Measurements from ENCODE around the gene PLD4. TPM values are rescaled to one million over a fixed set of nuclear protein-coding genes. Genes with fewer than 3 reads are reported as not detected.

Gene PLD4
- total and polyA plus RNA-seq, 2 experiments from 2014 or later = not detected

DNA sequence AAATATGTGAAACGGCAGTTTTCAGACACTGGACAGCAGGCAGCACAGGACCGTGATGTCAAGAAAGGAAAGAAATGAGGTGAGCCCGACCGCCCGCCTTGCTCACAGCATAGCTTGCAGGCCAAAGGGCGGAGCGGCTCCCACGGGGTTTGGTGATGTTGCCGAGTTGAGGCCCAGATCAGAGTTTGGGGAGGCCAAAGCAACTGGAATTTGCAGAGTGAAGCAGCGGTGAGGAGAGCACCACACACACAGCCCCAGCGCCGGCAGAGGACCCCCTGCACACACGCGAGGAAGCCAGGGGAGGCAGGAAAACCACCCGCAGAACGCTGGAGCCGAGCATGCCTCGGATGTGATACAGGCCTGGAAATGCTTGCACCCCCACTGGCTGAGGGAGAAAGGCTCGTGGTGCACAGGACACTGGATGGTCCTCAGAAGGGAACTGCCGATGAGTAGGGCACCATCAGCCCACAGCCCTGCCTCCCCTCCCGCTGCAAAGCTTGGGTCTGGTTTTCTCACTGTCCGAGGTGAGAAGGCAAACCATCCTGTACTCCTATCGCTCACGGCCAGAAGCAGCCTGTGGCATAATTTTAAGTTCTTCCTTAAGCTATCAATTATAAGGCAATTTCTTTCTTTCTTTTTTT is 25.7 kb upstream of the PLD4 start:
- H3K79me2 ChIP-seq (replicated peaks; ENCODE audit: insufficient read depth) = no peaks in the 10 kb centered on the region
- H3K4me2 ChIP-seq = no peak overlapping the region
- H3K27me3 Mint-ChIP-seq (ENCODE audit: insufficient read depth, low read depth, poor library complexity) = peaks cover 22% of the 10 kb centered on the region
- H3K36me3 Mint-ChIP-seq (ENCODE audit: low read depth) = no peaks in the 10 kb centered on the region
- H3K36me3 ChIP-seq (ENCODE audit: insufficient read depth) = no peaks in the 10 kb centered on the region
- no peak for DNase-seq (ENCODE audit: low spot score)
- H3K27ac Mint-ChIP-seq = no peak overlapping the region
- H3K9me2 ChIP-seq (ENCODE audit: insufficient read depth) = no peaks in the 10 kb centered on the region
- H2AFZ ChIP-seq = no peak overlapping the region
- no peaks in the 10 kb centered on the region for H3K27me3 ChIP-seq (ENCODE audit: insufficient read depth)
- H3K4me3 Mint-ChIP-seq = no peak overlapping the region; the same call in 2 of the 3 replicates
- H3K4me1 Mint-ChIP-seq = peaks cover 5% of the 10 kb centered on the region; the same call in 2 of the 3 replicates
- no peaks in the 10 kb centered on the region for H3K9me3 Mint-ChIP-seq
- no peak overlapping the region for H3K4me3 ChIP-seq
- no peak overlapping the region for H3K27ac ChIP-seq (ENCODE audit: low read depth)
- no peak for ATAC-seq
- H4K20me1 ChIP-seq (replicated peaks; ENCODE audit: insufficient read depth) = no peaks in the 10 kb centered on the region
- H3K4me1 ChIP-seq (ENCODE audit: insufficient read depth) = no peaks in the 10 kb centered on the region
- H3F3A ChIP-seq (replicated peaks; ENCODE audit: low read depth) = no peaks in the 10 kb centered on the region
- TF ChIP-seq, protein P1, sequence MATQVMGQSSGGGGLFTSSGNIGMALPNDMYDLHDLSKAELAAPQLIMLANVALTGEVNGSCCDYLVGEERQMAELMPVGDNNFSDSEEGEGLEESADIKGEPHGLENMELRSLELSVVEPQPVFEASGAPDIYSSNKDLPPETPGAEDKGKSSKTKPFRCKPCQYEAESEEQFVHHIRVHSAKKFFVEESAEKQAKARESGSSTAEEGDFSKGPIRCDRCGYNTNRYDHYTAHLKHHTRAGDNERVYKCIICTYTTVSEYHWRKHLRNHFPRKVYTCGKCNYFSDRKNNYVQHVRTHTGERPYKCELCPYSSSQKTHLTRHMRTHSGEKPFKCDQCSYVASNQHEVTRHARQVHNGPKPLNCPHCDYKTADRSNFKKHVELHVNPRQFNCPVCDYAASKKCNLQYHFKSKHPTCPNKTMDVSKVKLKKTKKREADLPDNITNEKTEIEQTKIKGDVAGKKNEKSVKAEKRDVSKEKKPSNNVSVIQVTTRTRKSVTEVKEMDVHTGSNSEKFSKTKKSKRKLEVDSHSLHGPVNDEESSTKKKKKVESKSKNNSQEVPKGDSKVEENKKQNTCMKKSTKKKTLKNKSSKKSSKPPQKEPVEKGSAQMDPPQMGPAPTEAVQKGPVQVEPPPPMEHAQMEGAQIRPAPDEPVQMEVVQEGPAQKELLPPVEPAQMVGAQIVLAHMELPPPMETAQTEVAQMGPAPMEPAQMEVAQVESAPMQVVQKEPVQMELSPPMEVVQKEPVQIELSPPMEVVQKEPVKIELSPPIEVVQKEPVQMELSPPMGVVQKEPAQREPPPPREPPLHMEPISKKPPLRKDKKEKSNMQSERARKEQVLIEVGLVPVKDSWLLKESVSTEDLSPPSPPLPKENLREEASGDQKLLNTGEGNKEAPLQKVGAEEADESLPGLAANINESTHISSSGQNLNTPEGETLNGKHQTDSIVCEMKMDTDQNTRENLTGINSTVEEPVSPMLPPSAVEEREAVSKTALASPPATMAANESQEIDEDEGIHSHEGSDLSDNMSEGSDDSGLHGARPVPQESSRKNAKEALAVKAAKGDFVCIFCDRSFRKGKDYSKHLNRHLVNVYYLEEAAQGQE (IDR thresholded peaks at IDR 0.05; ENCODE audit: unreplicated experiment) = no peak
- TF ChIP-seq NANOG (IDR thresholded peaks at IDR 0.05; ENCODE audit: borderline replicate concordance) (no peak), POLR2AphosphoS5 (IDR thresholded peaks at IDR 0.05; ENCODE audit: low read depth) (no peak), JUNB (IDR thresholded peaks at IDR 0.05; ENCODE audit: unreplicated experiment) (no peak), ZNF114 (CRISPR knock-in tag; IDR thresholded peaks at IDR 0.05) (no peak), EZH2 (IDR thresholded peaks at IDR 0.05; ENCODE audit: low read depth, unreplicated experiment) (no peak), CREB1 (CRISPR knock-in tag; IDR thresholded peaks at IDR 0.05; ENCODE audit: low read depth) (no peak), EZH2phosphoT487 (IDR thresholded peaks at IDR 0.05; ENCODE audit: unreplicated experiment) (no peak), STAT1 (IDR thresholded peaks at IDR 0.05; ENCODE audit: unreplicated experiment) (no peak), ZNF331 (CRISPR knock-in tag; IDR thresholded peaks at IDR 0.05; ENCODE audit: low read depth) (no peak)
- TF ChIP-seq, protein P2, sequence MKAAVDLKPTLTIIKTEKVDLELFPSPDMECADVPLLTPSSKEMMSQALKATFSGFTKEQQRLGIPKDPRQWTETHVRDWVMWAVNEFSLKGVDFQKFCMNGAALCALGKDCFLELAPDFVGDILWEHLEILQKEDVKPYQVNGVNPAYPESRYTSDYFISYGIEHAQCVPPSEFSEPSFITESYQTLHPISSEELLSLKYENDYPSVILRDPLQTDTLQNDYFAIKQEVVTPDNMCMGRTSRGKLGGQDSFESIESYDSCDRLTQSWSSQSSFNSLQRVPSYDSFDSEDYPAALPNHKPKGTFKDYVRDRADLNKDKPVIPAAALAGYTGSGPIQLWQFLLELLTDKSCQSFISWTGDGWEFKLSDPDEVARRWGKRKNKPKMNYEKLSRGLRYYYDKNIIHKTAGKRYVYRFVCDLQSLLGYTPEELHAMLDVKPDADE (IDR thresholded peaks at IDR 0.05) = no peak
- TF ChIP-seq, protein P3, sequence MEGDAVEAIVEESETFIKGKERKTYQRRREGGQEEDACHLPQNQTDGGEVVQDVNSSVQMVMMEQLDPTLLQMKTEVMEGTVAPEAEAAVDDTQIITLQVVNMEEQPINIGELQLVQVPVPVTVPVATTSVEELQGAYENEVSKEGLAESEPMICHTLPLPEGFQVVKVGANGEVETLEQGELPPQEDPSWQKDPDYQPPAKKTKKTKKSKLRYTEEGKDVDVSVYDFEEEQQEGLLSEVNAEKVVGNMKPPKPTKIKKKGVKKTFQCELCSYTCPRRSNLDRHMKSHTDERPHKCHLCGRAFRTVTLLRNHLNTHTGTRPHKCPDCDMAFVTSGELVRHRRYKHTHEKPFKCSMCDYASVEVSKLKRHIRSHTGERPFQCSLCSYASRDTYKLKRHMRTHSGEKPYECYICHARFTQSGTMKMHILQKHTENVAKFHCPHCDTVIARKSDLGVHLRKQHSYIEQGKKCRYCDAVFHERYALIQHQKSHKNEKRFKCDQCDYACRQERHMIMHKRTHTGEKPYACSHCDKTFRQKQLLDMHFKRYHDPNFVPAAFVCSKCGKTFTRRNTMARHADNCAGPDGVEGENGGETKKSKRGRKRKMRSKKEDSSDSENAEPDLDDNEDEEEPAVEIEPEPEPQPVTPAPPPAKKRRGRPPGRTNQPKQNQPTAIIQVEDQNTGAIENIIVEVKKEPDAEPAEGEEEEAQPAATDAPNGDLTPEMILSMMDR (conservative IDR thresholded peaks at IDR 0.05; ENCODE audit: low read depth in 2 of 2) = no peak
- TF ChIP-seq, protein P4, sequence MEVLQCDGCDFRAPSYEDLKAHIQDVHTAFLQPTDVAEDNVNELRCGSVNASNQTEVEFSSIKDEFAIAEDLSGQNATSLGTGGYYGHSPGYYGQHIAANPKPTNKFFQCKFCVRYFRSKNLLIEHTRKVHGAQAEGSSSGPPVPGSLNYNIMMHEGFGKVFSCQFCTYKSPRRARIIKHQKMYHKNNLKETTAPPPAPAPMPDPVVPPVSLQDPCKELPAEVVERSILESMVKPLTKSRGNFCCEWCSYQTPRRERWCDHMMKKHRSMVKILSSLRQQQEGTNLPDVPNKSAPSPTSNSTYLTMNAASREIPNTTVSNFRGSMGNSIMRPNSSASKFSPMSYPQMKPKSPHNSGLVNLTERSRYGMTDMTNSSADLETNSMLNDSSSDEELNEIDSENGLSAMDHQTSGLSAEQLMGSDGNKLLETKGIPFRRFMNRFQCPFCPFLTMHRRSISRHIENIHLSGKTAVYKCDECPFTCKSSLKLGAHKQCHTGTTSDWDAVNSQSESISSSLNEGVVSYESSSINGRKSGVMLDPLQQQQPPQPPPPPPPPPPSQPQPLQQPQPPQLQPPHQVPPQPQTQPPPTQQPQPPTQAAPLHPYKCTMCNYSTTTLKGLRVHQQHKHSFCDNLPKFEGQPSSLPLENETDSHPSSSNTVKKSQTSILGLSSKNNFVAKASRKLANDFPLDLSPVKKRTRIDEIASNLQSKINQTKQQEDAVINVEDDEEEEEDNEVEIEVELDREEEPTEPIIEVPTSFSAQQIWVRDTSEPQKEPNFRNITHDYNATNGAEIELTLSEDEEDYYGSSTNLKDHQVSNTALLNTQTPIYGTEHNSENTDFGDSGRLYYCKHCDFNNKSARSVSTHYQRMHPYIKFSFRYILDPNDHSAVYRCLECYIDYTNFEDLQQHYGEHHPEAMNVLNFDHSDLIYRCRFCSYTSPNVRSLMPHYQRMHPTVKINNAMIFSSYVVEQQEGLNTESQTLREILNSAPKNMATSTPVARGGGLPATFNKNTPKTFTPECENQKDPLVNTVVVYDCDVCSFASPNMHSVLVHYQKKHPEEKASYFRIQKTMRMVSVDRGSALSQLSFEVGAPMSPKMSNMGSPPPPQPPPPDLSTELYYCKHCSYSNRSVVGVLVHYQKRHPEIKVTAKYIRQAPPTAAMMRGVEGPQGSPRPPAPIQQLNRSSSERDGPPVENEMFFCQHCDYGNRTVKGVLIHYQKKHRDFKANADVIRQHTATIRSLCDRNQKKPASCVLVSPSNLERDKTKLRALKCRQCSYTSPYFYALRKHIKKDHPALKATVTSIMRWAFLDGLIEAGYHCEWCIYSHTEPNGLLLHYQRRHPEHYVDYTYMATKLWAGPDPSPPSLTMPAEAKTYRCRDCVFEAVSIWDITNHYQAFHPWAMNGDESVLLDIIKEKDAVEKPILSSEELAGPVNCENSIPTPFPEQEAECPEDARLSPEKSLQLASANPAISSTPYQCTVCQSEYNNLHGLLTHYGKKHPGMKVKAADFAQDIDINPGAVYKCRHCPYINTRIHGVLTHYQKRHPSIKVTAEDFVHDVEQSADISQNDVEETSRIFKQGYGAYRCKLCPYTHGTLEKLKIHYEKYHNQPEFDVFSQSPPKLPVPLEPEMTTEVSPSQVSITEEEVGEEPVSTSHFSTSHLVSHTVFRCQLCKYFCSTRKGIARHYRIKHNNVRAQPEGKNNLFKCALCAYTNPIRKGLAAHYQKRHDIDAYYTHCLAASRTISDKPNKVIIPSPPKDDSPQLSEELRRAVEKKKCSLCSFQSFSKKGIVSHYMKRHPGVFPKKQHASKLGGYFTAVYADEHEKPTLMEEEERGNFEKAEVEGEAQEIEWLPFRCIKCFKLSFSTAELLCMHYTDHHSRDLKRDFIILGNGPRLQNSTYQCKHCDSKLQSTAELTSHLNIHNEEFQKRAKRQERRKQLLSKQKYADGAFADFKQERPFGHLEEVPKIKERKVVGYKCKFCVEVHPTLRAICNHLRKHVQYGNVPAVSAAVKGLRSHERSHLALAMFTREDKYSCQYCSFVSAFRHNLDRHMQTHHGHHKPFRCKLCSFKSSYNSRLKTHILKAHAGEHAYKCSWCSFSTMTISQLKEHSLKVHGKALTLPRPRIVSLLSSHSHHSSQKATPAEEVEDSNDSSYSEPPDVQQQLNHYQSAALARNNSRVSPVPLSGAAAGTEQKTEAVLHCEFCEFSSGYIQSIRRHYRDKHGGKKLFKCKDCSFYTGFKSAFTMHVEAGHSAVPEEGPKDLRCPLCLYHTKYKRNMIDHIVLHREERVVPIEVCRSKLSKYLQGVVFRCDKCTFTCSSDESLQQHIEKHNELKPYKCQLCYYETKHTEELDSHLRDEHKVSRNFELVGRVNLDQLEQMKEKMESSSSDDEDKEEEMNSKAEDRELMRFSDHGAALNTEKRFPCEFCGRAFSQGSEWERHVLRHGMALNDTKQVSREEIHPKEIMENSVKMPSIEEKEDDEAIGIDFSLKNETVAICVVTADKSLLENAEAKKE (CRISPR knock-in tag; IDR thresholded peaks at IDR 0.05) = no peak
